ENCODE data around the gene FAM131C. TPM values are rescaled to one million over a fixed set of nuclear protein-coding genes. Genes with fewer than 3 reads are reported as not detected.
A peak's percentile ranks its signal among the peaks of the same experiment; 100 is the strongest.
"Not testable (repeated sequence)": the region's sequence is repeated elsewhere in the genome, so short reads cannot be mapped to it uniquely, and the experiment has no call there.

FAM131C gene
- total RNA-seq, 2 donors from 2014 or later, result not detected

- Mint-ChIP-seq H3K4me1 (ENCODE audit: low read depth in 2 of 2) (peaks cover 17 to 33% of the 10 kb centered on the region in 2 donors), H3K36me3 (no peaks in the 10 kb centered on the region), H3K27ac (no peak overlapping the region), H3K9me3 (no peaks in the 10 kb centered on the region), H3K27me3 (peaks cover 14 to 28% of the 10 kb centered on the region in 2 donors), H3K4me3 (no peak overlapping the region)
- DNase-seq (ENCODE audit: low spot score), result no peak
- no peak for ATAC-seq
These were observed 5.5 kb downstream of the FAM131C start for GRCh38 chr1:16067933-16068332.

- DNase-seq (ENCODE audit: low spot score), result no peak
- H3K27ac Mint-ChIP-seq, result no peak overlapping the region
- H3K4me3 Mint-ChIP-seq, result no peak overlapping the region
- H3K36me3 Mint-ChIP-seq, result no peaks in the 10 kb centered on the region
- H3K9me3 Mint-ChIP-seq, result no peaks in the 10 kb centered on the region
- ATAC-seq, result no peak
- H3K27me3 Mint-ChIP-seq, result peaks cover 14 to 28% of the 10 kb centered on the region in 2 donors
- peaks cover 17 to 33% of the 10 kb centered on the region in 2 donors for H3K4me1 Mint-ChIP-seq (ENCODE audit: low read depth in 2 of 2)
These were observed 6.2 kb downstream of the FAM131C start for GRCh38 chr1:16067127-16067768.

GRCh38 chr1:16066245-16066644 is 7.2 kb downstream of the FAM131C start:
- H3K27ac Mint-ChIP-seq, result no peak overlapping the region
- H3K4me1 Mint-ChIP-seq (ENCODE audit: low read depth in 2 of 2), result peaks cover 17 to 31% of the 10 kb centered on the region in 2 donors
- ATAC-seq, result no peak
- H3K4me3 Mint-ChIP-seq, result no peak overlapping the region
- no peak for DNase-seq (ENCODE audit: low spot score)
- no peaks in the 10 kb centered on the region for H3K36me3 Mint-ChIP-seq
- H3K9me3 Mint-ChIP-seq, result no peaks in the 10 kb centered on the region
- peaks cover 14 to 23% of the 10 kb centered on the region in 2 donors for H3K27me3 Mint-ChIP-seq

GRCh38 chr1:16065269-16065576 is 8.2 kb downstream of the FAM131C start:
- Mint-ChIP-seq H3K27me3 (peaks cover 14 to 22% of the 10 kb centered on the region in 2 donors), H3K4me1 (ENCODE audit: low read depth in 2 of 2) (peaks cover 16 to 28% of the 10 kb centered on the region in 2 donors), H3K36me3 (no peaks in the 10 kb centered on the region), H3K27ac (no peak overlapping the region), H3K9me3 (no peaks in the 10 kb centered on the region), H3K4me3 (no peak overlapping the region)
- ATAC-seq (no peak), DNase-seq (ENCODE audit: low spot score) (no peak)

GRCh38 chr1:16064536-16065268 is 8.7 kb downstream of the FAM131C start:
- H3K9me3 Mint-ChIP-seq, result no peaks in the 10 kb centered on the region
- peak overlapping the region; percentile 21 for H3K4me3 Mint-ChIP-seq
- no peak overlapping the region for H3K27ac Mint-ChIP-seq
- ATAC-seq, result no peak
- no peaks in the 10 kb centered on the region for H3K36me3 Mint-ChIP-seq
- peaks cover 14 to 22% of the 10 kb centered on the region in 2 donors for H3K27me3 Mint-ChIP-seq
- no peak for DNase-seq (ENCODE audit: low spot score)
- peaks cover 12 to 24% of the 10 kb centered on the region in 2 donors for H3K4me1 Mint-ChIP-seq (ENCODE audit: low read depth in 2 of 2)

- H3K4me1 Mint-ChIP-seq (ENCODE audit: low read depth in 2 of 2), result peaks cover 12 to 24% of the 10 kb centered on the region in 2 donors
- H3K9me3 Mint-ChIP-seq, result no peaks in the 10 kb centered on the region
- H3K4me3 Mint-ChIP-seq, result no peak overlapping the region
- ATAC-seq, result no peak
- H3K27me3 Mint-ChIP-seq, result peaks cover 14 to 22% of the 10 kb centered on the region in 2 donors
- no peaks in the 10 kb centered on the region for H3K36me3 Mint-ChIP-seq
- no peak overlapping the region for H3K27ac Mint-ChIP-seq
- DNase-seq (ENCODE audit: low spot score), result no peak
These were observed 9.5 kb downstream of the FAM131C start for GRCh38 chr1:16063921-16064320.

GRCh38 chr1:16063226-16063829 is 10.1 kb downstream of the FAM131C start:
- Mint-ChIP-seq H3K4me3 (no peak overlapping the region), H3K4me1 (ENCODE audit: low read depth in 2 of 2) (peaks cover 12 to 22% of the 10 kb centered on the region in 2 donors), H3K27me3 (peaks cover 14 to 19% of the 10 kb centered on the region in 2 donors), H3K27ac (no peak overlapping the region), H3K9me3 (no peaks in the 10 kb centered on the region), H3K36me3 (no peaks in the 10 kb centered on the region)
- no peak for DNase-seq (ENCODE audit: low spot score)
- no peak for ATAC-seq

GRCh38 chr1:16062687-16063075 is 10.8 kb downstream of the FAM131C start:
- not testable (repeated sequence) for DNase-seq (ENCODE audit: low spot score); H3K9me3 Mint-ChIP-seq; ATAC-seq; H3K36me3 Mint-ChIP-seq; H3K27ac Mint-ChIP-seq; H3K4me3 Mint-ChIP-seq
- H3K4me1 Mint-ChIP-seq (ENCODE audit: low read depth in 2 of 2), result peaks cover 12 to 22% of the 10 kb centered on the region in 2 donors
- H3K27me3 Mint-ChIP-seq, result peaks cover 14 to 19% of the 10 kb centered on the region in 2 donors

GRCh38 chr1:16061989-16062686 is 11.3 kb downstream of the FAM131C start:
- not testable (repeated sequence) for ATAC-seq; DNase-seq (ENCODE audit: low spot score); H3K36me3 Mint-ChIP-seq; H3K27ac Mint-ChIP-seq; H3K9me3 Mint-ChIP-seq; H3K4me3 Mint-ChIP-seq
- Mint-ChIP-seq H3K27me3 (peaks cover 14 to 19% of the 10 kb centered on the region in 2 donors), H3K4me1 (ENCODE audit: low read depth in 2 of 2) (peaks cover 12 to 22% of the 10 kb centered on the region in 2 donors)

GRCh38 chr1:16061266-16061665 is 12.2 kb downstream of the FAM131C start:
- Mint-ChIP-seq H3K27ac (no peak overlapping the region), H3K4me3 (no peak overlapping the region), H3K36me3 (no peaks in the 10 kb centered on the region), H3K9me3 (no peaks in the 10 kb centered on the region), H3K4me1 (ENCODE audit: low read depth in 2 of 2) (peaks cover 12 to 22% of the 10 kb centered on the region in 2 donors), H3K27me3 (peaks cover 14 to 19% of the 10 kb centered on the region in 2 donors)
- DNase-seq (ENCODE audit: low spot score), result no peak
- no peak for ATAC-seq

GRCh38 chr1:16058394-16059120 is 14.9 kb downstream of the FAM131C start:
- DNase-seq (ENCODE audit: low spot score); H3K36me3 Mint-ChIP-seq; H3K9me3 Mint-ChIP-seq; H3K4me1 Mint-ChIP-seq (ENCODE audit: low read depth in 2 of 2); H3K4me3 Mint-ChIP-seq; H3K27ac Mint-ChIP-seq; ATAC-seq; H3K27me3 Mint-ChIP-seq: not testable (repeated sequence)

- not testable (repeated sequence) for H3K4me3 Mint-ChIP-seq; H3K9me3 Mint-ChIP-seq; H3K4me1 Mint-ChIP-seq (ENCODE audit: low read depth in 2 of 2); H3K27ac Mint-ChIP-seq; H3K36me3 Mint-ChIP-seq; DNase-seq (ENCODE audit: low spot score); H3K27me3 Mint-ChIP-seq; ATAC-seq
These were observed 16.0 kb downstream of the FAM131C start for GRCh38 chr1:16057314-16057915.

- not testable (repeated sequence) for H3K27me3 Mint-ChIP-seq; H3K27ac Mint-ChIP-seq; DNase-seq (ENCODE audit: low spot score); H3K36me3 Mint-ChIP-seq; H3K9me3 Mint-ChIP-seq; H3K4me3 Mint-ChIP-seq; H3K4me1 Mint-ChIP-seq (ENCODE audit: low read depth in 2 of 2); ATAC-seq
These were observed 16.9 kb downstream of the FAM131C start for GRCh38 chr1:16056521-16056912.

Data from natural killer cell treated with Interleukin-12 subunit alpha and Interleukin-12 subunit beta and Interleukin-15 and Interleukin-18, amount 100 ng/mL, for 72 hours (primary cell).